Fibroblast of pulmonary artery (primary cell): ENCODE data around the gene HCAR1.
A peak's percentile ranks its signal among the peaks of the same experiment; 100 is the strongest.
"Not testable (repeated sequence)": the region's sequence is repeated elsewhere in the genome, so short reads cannot be mapped to it uniquely, and the experiment has no call there.

ENCODE experiments used
- DNase-seq: peaks from one replicate; pipeline ENCODE4 v3.0.0-alpha.2; 2010; ENCODE audit warnings: low read depth
- H3K4me3 ChIP-seq: replicated peaks from 2 replicates; pipeline ENCODE4 v1.5.1; 2011; ENCODE audit warnings: low read depth, mild to moderate bottlenecking, control low read depth, low read length, moderate library complexity
- TF ChIP-seq, protein P1 (sequence below): IDR thresholded peaks from 2 replicates; pipeline ENCODE4 v1.5.1; 2011; ENCODE audit warnings: mild to moderate bottlenecking, control low read depth, low read length, inconsistent platforms; ENCODE audit errors: missing control alignments

HCAR1 gene

DNA sequence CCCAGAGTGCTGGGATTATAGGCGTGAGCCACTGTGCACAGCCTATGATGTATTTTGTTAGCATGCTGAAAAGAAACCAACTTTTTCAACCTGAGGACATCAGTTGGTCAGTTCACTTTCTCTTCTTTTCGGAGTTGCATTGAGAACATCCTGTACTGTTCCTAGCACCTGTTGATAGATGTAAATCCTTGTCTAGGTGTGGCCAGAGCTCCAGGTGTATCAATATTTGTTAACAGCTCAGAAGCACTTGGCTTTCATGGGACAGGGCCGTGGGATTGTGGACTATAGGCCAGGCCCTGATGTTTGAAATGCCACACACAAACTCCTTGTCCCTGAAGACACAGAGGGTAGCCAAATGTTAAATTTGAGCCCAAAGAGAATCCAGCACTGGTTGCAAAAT lies 42.4 kb downstream of the HCAR1 start:
- DNase-seq: no peak
- no peak overlapping the region for H3K4me3 ChIP-seq
- TF ChIP-seq, protein P1, sequence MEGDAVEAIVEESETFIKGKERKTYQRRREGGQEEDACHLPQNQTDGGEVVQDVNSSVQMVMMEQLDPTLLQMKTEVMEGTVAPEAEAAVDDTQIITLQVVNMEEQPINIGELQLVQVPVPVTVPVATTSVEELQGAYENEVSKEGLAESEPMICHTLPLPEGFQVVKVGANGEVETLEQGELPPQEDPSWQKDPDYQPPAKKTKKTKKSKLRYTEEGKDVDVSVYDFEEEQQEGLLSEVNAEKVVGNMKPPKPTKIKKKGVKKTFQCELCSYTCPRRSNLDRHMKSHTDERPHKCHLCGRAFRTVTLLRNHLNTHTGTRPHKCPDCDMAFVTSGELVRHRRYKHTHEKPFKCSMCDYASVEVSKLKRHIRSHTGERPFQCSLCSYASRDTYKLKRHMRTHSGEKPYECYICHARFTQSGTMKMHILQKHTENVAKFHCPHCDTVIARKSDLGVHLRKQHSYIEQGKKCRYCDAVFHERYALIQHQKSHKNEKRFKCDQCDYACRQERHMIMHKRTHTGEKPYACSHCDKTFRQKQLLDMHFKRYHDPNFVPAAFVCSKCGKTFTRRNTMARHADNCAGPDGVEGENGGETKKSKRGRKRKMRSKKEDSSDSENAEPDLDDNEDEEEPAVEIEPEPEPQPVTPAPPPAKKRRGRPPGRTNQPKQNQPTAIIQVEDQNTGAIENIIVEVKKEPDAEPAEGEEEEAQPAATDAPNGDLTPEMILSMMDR: no peak

DNA sequence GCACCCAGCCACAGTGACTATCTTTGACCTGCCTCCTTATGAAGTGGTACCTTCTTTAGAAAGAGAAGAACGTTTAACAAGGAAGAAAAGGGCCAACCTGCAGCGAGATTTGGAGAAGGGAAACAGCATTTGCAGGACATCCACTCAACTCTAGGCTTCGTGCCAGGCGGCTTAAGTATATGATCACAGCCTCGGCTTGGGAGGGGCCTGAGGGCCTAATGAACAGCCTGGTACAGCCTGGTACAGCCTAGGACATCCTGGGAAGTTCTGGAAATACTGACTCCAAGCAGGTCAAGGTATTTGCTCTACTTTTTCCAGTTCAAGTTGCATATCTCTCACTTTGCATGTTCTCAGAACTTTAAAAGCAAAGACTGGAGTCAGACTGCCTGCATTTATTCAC lies 43.6 kb downstream of the HCAR1 start:
- peak; percentile 48 for DNase-seq
- TF ChIP-seq, protein P1: no peak
- no peak overlapping the region for H3K4me3 ChIP-seq

DNA sequence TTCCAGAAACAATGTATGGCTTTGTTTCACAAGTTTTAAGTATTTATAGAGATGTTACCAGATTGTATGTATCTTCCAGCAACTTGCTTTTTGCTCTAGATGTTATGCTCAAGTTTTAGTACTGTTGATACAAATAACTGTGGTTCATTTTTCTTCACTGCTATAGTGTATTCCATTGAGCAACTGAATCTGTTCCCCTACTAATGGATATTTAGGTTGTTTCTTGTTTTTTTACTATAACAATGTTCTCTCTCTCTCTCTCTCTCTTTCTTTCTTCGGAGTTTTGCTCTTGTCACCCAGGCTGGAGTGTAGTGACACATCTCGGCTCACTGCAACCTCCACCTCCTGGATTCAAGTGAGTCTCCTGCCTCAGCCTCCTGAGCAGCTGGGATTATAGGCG lies 44.1 kb downstream of the HCAR1 start:
- TF ChIP-seq, protein P1: no peak
- no peak overlapping the region for H3K4me3 ChIP-seq
- no peak for DNase-seq

DNA sequence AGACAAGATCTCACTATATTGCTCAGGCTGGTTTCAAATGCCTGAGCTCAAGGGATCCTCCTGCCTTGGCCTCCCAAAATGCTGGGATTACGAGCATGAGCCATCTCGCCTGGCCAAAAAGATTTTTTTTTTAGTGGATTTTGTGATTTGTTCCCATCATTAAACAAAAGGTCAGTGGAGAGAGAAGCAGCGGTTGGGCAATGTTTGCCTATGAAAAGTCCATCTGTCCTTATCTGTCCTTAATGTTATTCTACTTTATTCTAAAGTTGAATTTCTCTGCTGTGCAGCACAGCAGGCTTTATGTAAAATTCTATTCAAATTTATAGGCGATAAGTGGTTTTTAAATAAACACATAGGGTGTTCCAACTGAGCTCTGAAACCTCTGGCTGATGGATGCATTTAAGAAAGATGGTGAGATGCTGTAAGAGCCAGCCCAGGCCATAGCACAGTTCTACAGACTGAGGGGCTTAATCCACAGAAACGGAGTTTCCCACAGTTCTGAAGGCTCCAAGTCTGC lies 46.3 kb downstream of the HCAR1 start:
- no peak overlapping the region for H3K4me3 ChIP-seq
- TF ChIP-seq, protein P1: no peak
- no peak for DNase-seq

DNA sequence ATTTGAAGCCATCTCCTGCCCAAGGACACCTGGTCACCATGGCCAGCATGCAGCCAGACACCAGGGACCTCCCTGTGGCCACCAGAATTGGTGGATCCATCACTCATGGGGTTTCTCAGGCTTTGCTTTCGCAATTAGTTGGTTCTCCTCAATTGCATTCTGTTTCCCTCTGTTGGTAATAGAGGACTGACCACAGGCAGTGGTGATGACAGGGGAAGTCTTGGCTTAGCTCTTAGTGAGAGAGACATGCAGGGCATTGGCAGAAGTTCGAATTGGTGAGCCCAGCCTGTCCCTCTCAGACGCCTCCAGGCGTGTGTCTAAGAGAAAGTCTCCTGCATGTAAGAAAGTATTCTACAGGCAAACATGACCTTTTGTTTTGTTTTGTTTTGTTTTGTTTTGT lies 48.8 kb downstream of the HCAR1 start:
- TF ChIP-seq, protein P1: no peak
- DNase-seq: peak; percentile 61
- no peak overlapping the region for H3K4me3 ChIP-seq

DNA sequence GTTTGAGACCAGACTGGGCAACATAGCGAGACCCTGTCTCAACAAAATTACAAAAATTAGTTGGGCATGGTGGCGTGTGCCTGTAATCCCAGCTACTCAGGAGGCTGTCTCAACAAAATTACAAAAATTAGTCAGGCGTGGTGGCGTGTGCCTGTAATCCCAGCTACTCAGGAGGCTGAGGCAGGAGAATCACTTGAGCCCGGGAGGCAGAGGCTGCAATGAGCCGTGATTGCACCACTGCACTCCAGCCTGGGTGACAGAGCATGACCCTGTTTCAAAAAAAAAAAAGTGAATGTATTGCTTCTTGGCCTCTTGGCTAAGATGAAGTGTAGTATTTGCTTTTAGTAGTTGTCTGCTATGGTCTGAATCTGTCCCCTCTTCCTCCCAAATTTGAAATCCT lies 49.7 kb downstream of the HCAR1 start:
- DNase-seq, H3K4me3 ChIP-seq: not testable (repeated sequence)

DNA sequence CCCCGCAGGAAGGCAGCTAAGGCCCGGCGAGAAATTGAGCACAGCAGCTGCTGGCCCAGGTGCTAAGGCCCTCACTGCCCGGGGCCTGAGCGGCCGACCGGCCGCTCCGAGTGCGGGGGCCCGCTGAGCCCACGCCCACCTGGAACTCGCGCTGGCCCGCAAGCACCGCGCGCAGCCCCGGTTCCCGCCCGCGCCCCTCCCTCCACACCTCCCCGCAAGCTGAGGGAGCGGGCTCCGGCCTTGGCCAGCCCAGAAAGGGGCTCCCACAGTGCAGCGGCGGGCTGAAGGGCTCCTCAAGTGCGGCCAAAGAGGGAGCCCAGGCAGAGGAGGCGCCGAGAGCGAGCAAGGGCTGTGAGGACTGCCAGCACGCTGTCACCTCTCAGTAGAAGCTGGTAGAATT lies 53.9 kb downstream of the HCAR1 start:
- not testable (repeated sequence) for DNase-seq, H3K4me3 ChIP-seq
